Astrocyte of the cerebellum (primary cell): Measurements from ENCODE around the gene RSAD1.
A peak's percentile ranks its signal among the peaks of the same experiment; 100 is the strongest.

ENCODE experiments used
- DNase-seq: peaks from one replicate; pipeline ENCODE4 v3.0.0-alpha.2; 2011; ENCODE audit warnings: low read depth
- H3K4me3 ChIP-seq: 2 replicates; pipeline ENCODE4 v1.5.1; 2011; ENCODE audit warnings: mild to moderate bottlenecking, low read depth, low read length, moderate library complexity
- CTCF ChIP-seq: IDR thresholded peaks from 2 replicates; pipeline ENCODE4 v1.5.1; 2012; ENCODE audit warnings: low read length, low read depth, moderate library complexity, mild to moderate bottlenecking; ENCODE audit errors: missing control alignments
- in situ Hi-C: cut with HindIII; loops from 2 replicates; pipeline ENCODE4 v1.10.0; 2017; ENCODE audit warnings: low sequenced_read_pairs

Gene RSAD1

GRCh38 chr17:50477976-50478375, 684 bp upstream of the RSAD1 start:
- H3K4me3 ChIP-seq, result peak overlapping the region; percentile 61
- no peak for TF ChIP-seq CTCF
- no peak for DNase-seq
- in situ Hi-C loops, result no loop called here

GRCh38 chr17:50479522-50480141, 972 bp downstream of the RSAD1 start:
- in situ Hi-C loops, result no loop called here
- H3K4me3 ChIP-seq, result peak overlapping the region; percentile 61
- TF ChIP-seq CTCF, result peak; percentile 55

GRCh38 chr17:50480142-50480764, 1.6 kb downstream of the RSAD1 start:
- in situ Hi-C loops, result no loop called here
- TF ChIP-seq CTCF, result no peak

More at GRCh38 chr17:50479522-50480141, 972 bp downstream of the RSAD1 start:
- peak; percentile 41 for DNase-seq

GRCh38 chr17:50480854-50481490, 2.3 kb downstream of the RSAD1 start:
- DNase-seq, result no peak
- in situ Hi-C loops, result no loop called here
- TF ChIP-seq CTCF, result no peak
- no peak overlapping the region for H3K4me3 ChIP-seq

More at GRCh38 chr17:50480142-50480764, 1.6 kb downstream of the RSAD1 start:
- H3K4me3 ChIP-seq, result no peak overlapping the region
- no peak for DNase-seq

- no peak overlapping the region for H3K4me3 ChIP-seq
- TF ChIP-seq CTCF, result no peak
- in situ Hi-C loops, result no loop called here
- DNase-seq, result no peak
These were observed 3.0 kb downstream of the RSAD1 start for GRCh38 chr17:50481648-50482047.

GRCh38 chr17:50482110-50482509, 3.5 kb downstream of the RSAD1 start:
- no peak for DNase-seq
- TF ChIP-seq CTCF, result no peak
- in situ Hi-C loops, result no loop called here
- no peak overlapping the region for H3K4me3 ChIP-seq
